ENCODE data around the gene TMEM140. TPM values are rescaled to one million over a fixed set of nuclear protein-coding genes. Genes with fewer than 3 reads are reported as not detected.

The TMEM140 gene
- total RNA-seq, 3 donors from 2014 or later, result 14.7 to 30.1 (median 20.9) TPM

- H3K4me3 ChIP-seq, result no peak overlapping the region
- no peak for TF ChIP-seq CTCF (IDR thresholded peaks at IDR 0.05)
- intact Hi-C loops (cut with DNase I, micrococcal nuclease), result no loop called here
- no peak for ATAC-seq
- H3K4me1 ChIP-seq (ENCODE audit: low read depth), result no peaks in the 10 kb centered on the region
- no peak for DNase-seq
- H3K9me3 ChIP-seq, result no peaks in the 10 kb centered on the region
- H3K36me3 ChIP-seq (ENCODE audit: low read depth), result no peaks in the 10 kb centered on the region
Measured at GRCh38 chr7:135128931-135129330, 18.9 kb upstream of the TMEM140 start.

GRCh38 chr7:135129579-135129978 is 18.3 kb upstream of the TMEM140 start:
- ATAC-seq, result no peak
- no peak for TF ChIP-seq CTCF (IDR thresholded peaks at IDR 0.05)
- intact Hi-C loops (cut with DNase I, micrococcal nuclease), result no loop called here

GRCh38 chr7:135143885-135144668 is 3.8 kb upstream of the TMEM140 start:
- intact Hi-C loops (cut with DNase I, micrococcal nuclease), result no loop called here
- Histone ChIP-seq H3K4me1 (ENCODE audit: low read depth) (no peaks in the 10 kb centered on the region), H3K9me3 (no peaks in the 10 kb centered on the region), H3K36me3 (ENCODE audit: low read depth) (no peaks in the 10 kb centered on the region), H3K4me3 (no peak overlapping the region)
- no peak for TF ChIP-seq CTCF (IDR thresholded peaks at IDR 0.05)
- no peak for DNase-seq
- no peak for ATAC-seq

More at GRCh38 chr7:135129579-135129978, 18.3 kb upstream of the TMEM140 start:
- Histone ChIP-seq H3K9me3 (no peaks in the 10 kb centered on the region), H3K4me3 (no peak overlapping the region), H3K36me3 (ENCODE audit: low read depth) (no peaks in the 10 kb centered on the region), H3K4me1 (ENCODE audit: low read depth) (no peaks in the 10 kb centered on the region)
- DNase-seq, result no peak

GRCh38 chr7:135147341-135147898 is 452 bp upstream of the TMEM140 start:
- ATAC-seq (peak; percentile 37), DNase-seq (peak in 1 of 3 donors; percentile 36)
- Histone ChIP-seq H3K4me1 (ENCODE audit: low read depth) (no peaks in the 10 kb centered on the region), H3K4me3 (no peak overlapping the region), H3K36me3 (ENCODE audit: low read depth) (no peaks in the 10 kb centered on the region), H3K9me3 (no peaks in the 10 kb centered on the region)
- intact Hi-C loops (cut with DNase I, micrococcal nuclease), result no loop called here
- TF ChIP-seq CTCF (IDR thresholded peaks at IDR 0.05), result no peak

GRCh38 chr7:135150072-135150782 is 2.4 kb downstream of the TMEM140 start:
- no peak for TF ChIP-seq CTCF (IDR thresholded peaks at IDR 0.05)
- H3K4me1 ChIP-seq (ENCODE audit: low read depth), result no peaks in the 10 kb centered on the region
- no peak for DNase-seq
- H3K36me3 ChIP-seq (ENCODE audit: low read depth), result no peaks in the 10 kb centered on the region
- intact Hi-C loops (cut with DNase I, micrococcal nuclease), result no loop called here
- H3K4me3 ChIP-seq, result no peak overlapping the region
- ATAC-seq, result no peak
- H3K9me3 ChIP-seq, result peaks cover 3% of the 10 kb centered on the region

All from mucosa of descending colon (tissue), 3 donors.